Skeletal muscle cell (primary cell): ENCODE data around the gene ZNF536.
"Not testable (repeated sequence)": the region's sequence is repeated elsewhere in the genome, so short reads cannot be mapped to it uniquely, and the experiment has no call there.

Experiments used
- DNase-seq: peaks from one replicate; pipeline ENCODE4 v3.0.0-alpha.2; 2010; ENCODE audit warnings: low read depth
- H3K4me3 ChIP-seq: 2 replicates; pipeline ENCODE4 v1.5.1; 2011; ENCODE audit warnings: low read depth, mild to moderate bottlenecking, control low read depth, low read length, moderate library complexity

The ZNF536 gene

GRCh38 chr19:30340771-30341561, 31.2 kb upstream of the ZNF536 start:
- DNase-seq: no peak
- no peak overlapping the region for H3K4me3 ChIP-seq

- DNase-seq: no peak
- H3K4me3 ChIP-seq: no peak overlapping the region
These were observed 30.5 kb upstream of the ZNF536 start for GRCh38 chr19:30341611-30342201.

DNA sequence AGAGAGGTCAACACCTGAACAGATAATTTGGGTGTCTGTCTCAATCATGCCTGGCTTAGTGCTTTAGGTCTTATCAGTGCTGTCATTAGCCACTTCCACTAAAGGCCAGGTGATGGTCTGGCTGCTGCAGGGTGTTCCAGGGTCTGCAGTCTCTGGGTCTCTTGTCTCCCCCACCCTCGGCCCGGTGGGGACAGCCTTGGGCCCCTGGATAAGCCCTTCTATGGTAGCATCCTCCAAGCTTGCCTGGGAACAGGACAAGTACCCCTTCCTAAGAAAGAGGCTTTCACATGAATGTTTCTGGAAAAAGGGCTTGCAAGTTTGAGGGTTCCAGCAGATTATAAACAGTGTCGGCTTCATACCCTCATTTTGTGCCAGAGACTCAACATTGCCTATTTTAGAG, 29.3 kb upstream of the ZNF536 start:
- DNase-seq: no peak
- H3K4me3 ChIP-seq: no peak overlapping the region

GRCh38 chr19:30344446-30345425, 27.4 kb upstream of the ZNF536 start:
- H3K4me3 ChIP-seq: no peak overlapping the region
- DNase-seq: no peak

GRCh38 chr19:30345686-30346085, 26.5 kb upstream of the ZNF536 start:
- H3K4me3 ChIP-seq: no peak overlapping the region

DNA sequence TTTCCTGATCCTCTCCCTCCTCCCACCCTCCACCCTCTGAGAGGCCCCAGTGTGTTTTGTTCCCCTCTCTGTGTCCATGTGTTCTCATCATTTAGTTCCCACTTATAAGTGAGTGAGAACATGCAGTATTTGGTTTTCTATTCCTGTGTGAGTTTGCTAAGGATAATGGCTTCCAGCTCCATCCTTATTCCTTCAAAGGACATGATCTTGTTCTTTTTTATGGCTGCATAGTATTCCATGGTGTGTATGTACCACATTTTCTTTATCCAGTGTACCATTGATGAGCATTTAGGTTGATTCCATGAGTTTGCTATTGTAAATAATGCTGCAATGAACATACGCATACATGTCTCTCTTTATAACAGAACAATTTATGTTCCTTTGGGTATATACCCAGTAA, 25.7 kb upstream of the ZNF536 start:
- not testable (repeated sequence) for DNase-seq, H3K4me3 ChIP-seq

More at GRCh38 chr19:30345686-30346085, 26.5 kb upstream of the ZNF536 start:
- DNase-seq: no peak

DNA sequence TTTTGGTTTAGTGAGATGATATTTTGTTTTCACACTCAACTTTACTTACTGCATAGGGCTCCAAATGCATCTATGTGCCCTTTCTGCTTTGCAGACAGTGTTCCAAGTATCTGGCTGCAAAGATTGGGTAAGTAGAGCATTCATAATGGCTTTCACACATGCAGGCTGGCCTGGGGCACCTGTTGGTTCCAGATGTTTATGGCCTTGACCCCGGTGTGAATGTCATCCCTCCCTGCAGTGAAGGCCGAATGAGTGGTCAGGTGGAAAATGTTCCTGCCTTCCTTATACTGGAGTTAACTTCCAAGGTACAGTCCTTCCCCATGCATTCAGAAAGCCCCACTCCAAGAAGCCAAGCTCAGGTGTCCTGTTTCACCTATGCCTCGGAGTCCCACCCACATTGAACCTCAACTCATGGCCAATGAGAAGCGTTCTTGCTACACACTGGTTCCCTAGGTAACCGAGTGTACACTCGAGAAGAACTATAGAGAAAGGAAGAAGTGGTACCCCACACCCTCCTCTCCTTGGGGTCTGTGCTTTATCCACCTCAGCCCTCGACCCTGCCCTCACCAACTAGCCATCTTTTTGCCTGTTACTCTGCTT, 23.0 kb upstream of the ZNF536 start:
- no peak overlapping the region for H3K4me3 ChIP-seq
- DNase-seq: no peak

DNA sequence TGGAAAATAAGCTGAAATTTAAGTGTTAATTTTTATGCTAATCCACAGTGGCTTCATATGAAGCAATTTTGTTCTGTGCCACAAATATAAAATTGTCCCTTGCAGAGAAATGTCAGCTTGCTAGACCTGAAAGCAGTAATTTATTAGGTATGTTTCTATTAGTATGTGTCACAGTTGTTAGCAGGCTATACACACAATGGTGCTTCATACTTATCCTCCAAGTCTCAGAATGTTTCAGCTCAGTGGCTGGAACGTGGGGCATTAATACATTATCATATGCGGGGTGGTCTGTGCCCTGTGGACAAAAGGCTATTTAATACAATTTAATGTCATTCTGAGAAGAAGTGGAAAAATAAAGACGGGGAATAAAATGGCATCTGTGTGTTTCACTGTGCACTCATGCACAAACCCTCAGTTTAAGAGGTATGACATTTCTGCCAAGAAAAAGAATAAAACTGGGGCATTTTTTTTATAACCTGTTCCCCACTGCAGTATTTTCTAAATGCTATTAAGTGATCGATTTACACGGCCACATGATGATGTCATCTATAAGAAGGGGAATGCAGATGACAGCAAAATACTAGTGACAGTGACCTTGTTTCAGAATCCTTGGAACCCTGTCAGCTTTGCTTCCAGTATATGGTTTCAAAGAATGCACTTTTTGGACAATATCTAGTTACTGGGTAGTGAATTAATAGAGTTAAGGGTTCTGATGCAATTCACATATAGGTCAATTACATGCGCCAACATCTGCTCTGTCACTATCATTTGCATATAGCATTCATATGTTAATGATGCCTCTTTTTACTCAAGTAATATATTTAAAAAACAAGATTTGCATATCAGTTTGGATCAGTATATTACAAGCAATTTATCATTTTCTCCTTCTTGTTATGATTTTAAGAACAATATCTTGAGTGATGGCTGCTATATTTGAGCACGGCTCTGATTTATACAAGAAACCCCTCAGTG, 21.2 kb upstream of the ZNF536 start:
- H3K4me3 ChIP-seq: no peak overlapping the region
- no peak for DNase-seq

- H3K4me3 ChIP-seq: no peak overlapping the region
These were observed 20.4 kb upstream of the ZNF536 start for GRCh38 chr19:30351774-30352173.

GRCh38 chr19:30353394-30353945, 18.7 kb upstream of the ZNF536 start:
- no peak for DNase-seq
- H3K4me3 ChIP-seq: no peak overlapping the region

More at GRCh38 chr19:30351774-30352173, 20.4 kb upstream of the ZNF536 start:
- DNase-seq: no peak

GRCh38 chr19:30355586-30355985, 16.6 kb upstream of the ZNF536 start:
- H3K4me3 ChIP-seq: no peak overlapping the region
- no peak for DNase-seq

DNA sequence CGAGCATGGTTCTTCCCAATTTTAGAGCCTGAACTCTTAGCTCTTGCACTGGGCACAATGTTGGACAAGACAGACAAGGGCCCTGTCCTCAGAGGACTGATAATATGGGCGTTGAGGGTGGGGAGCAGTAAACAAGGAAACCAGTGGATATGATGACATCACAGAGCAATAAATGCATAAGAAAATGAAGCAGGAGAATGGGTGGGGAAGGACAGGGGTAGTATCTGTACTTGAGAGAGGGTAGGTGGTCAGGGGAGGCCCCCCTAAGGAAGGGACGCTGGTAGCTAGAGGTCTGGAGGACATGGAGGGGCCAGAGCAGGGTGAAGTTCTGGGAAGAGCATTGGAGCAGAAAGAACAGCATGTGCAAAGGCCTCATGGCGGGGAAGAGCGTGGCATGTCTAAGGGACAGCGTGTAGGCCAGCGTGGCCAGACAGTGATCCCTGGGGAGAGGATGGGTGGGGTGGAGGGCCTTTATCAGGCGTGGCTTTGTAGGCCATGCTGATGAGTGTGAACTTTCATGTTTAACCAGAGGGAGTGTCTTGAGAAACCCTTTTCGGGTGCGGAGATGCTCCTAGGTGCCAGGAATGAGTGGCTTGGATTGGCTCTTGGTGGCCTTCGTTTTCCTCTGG, 15.1 kb upstream of the ZNF536 start:
- no peak for DNase-seq
- H3K4me3 ChIP-seq: no peak overlapping the region

GRCh38 chr19:30357580-30357954, 14.6 kb upstream of the ZNF536 start:
- no peak for DNase-seq
- H3K4me3 ChIP-seq: no peak overlapping the region

DNA sequence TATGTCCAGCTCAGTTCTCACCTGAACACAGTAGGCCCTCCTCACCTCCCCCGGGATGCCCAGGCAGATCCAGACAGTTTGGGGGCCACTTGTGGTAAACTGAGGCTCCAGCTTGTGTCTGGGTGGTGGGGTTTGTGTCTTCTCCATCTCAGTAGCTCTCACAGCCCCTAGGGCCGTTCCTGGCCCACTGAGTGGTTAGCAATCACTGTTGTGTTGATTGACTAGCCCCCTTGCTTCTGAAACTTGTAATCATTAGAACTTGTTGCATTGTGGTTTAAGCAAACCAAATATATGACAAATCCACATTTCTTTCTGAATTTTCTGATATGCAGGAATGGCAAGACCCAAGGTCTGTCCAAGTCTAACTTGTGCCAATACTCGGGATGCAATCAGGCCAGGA, 13.9 kb upstream of the ZNF536 start:
- no peak for DNase-seq
- H3K4me3 ChIP-seq: no peak overlapping the region

DNA sequence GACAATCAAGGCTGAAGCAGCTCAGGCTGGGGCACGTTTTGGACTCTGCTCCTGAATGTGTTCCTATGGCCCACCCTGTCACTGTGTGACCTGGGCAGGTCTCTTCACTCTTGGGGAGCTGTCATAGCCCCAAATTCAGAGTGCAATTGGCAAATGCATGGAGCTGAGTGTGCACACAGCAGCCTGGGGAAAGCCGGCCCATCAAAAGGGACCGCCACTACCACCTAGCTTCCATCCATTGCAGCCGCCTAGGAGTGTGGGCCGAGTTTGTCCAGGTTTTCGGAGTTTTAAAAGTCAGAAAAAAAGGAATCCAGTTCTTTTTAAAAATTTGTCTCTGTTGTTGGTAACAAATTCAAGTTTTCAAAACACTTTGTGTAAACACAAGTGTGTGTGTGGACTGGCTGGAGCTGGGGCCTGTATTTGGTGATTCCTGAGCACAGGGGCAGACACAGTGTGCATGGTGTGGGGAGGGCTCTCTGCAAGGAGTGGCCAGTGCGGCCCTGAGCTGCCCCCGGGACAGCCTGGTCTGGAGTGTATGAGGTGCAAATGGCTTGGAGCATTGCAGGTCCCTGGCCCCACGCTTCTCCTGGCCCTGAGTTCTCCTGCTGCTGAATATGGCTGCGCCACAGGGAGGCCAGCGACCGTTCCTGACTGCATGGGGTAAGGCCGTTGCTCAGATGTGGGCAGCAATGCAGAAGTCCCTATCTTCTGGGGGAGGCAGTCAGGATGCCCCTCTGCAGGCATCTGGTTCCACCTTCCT, 13.2 kb upstream of the ZNF536 start:
- H3K4me3 ChIP-seq: no peak overlapping the region
- DNase-seq: no peak

GRCh38 chr19:30359936-30360335, 12.2 kb upstream of the ZNF536 start:
- no peak for DNase-seq

GRCh38 chr19:30360376-30361106, 11.6 kb upstream of the ZNF536 start:
- no peak for DNase-seq
- no peak overlapping the region for H3K4me3 ChIP-seq

More at GRCh38 chr19:30359936-30360335, 12.2 kb upstream of the ZNF536 start:
- H3K4me3 ChIP-seq: no peak overlapping the region
